HG03097 (cell line): Measurements from ENCODE around the gene CACNG1.
"Not testable (repeated sequence)": the region's sequence is repeated elsewhere in the genome, so short reads cannot be mapped to it uniquely, and the experiment has no call there.

ENCODE experiments used
- ATAC-seq: cut with Tn5 transposase; IDR thresholded peaks from one replicate; pipeline ENCODE4 v1.9.1; 2021; ENCODE audit not compliant: unreplicated experiment, low FRiP score

CACNG1 gene

DNA sequence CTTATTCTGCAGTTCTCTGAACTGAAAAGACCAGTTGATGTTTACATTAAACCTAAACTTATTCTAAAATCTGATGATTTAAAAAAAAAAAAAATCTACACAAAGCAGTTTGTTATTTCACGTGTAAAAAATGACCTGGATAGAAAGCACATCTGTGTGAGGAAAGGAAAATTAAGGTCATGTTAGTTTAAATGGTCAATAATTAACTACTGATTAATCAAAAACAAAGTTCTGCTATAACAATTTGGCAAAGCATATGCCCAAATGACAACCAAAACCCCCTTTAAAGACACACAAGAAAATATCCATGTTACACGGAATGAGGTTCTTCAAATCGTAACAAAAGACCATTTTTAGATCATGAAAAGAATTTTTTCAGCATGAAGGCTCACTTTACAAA lies 30.4 kb downstream of the CACNG1 start:
- no peak for ATAC-seq

DNA sequence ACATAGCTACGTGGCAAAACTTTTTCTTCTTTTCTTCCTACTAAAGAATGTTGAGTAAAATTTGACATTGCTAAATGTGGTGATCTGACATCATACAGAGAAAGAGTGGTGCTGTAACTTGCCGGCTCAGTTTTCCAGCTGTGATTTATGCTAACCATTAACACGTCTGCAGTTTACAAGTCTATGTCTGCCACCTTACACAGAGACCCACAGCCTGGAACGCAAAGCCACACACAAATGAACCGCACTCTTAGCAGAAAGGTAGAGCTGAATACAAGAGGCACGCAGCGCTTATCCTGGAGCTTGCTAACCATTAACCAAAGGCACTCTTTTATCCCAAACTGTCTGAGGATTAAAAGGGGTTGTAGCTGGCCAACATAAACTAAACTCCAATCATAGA lies 31.9 kb downstream of the CACNG1 start:
- ATAC-seq, result no peak

DNA sequence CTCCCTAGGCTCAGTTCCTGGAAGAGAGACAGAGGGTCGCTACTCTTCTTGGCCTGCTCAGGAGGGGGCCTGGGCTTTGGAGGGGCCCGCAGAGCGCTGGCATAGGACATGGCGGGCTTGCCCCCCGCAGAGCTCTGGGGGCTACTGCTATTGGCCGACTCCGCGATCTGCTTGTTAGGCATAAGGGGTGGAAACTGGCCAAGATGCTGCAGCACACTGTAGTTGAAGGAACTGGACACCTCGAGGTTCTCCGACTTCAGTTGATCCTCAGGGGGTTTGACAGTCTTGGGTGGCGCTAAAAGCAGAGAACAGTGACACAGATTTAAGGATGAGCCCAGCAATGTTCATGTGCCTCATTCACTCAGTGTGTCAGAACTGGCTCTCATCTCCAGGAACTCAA lies 33.9 kb downstream of the CACNG1 start:
- no peak for ATAC-seq

DNA sequence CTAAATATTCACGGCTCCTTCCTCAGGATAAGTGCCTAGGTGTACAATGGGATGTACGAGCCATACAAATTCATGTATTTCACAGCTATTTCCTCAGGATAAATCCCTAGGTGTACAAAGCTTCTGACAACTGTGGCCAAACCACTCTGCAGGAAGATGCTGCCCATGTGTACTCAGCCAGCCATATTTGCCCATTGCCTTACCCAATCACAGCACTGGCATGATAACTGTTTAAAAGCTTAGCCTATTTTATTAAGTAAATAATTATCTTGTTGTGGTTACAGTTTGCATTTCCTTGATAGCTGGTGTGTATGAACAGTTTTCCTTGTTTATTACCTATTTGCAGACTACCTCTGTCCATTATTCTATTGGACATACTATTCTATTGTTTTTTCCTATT lies 35.1 kb downstream of the CACNG1 start:
- ATAC-seq, result no peak

DNA sequence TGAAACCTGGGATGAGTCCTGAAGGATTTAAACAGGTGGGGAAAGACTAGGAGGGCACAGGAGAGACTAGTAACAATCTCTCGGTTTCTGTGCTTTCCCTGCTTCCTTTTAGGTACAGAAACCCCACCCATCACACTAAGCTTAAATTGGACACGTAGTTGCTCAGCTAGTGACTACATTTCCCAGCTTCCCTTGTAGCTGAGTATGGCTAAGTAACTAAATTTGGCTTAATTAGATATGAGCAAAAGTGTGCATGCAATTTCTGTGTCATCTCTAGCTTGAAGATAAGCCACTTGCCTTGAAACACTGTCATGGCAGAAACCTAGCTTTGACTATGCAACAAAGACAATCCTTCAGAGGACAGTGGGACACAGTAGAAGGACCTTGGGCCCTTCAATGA lies 36.5 kb downstream of the CACNG1 start:
- ATAC-seq, result no peak

DNA sequence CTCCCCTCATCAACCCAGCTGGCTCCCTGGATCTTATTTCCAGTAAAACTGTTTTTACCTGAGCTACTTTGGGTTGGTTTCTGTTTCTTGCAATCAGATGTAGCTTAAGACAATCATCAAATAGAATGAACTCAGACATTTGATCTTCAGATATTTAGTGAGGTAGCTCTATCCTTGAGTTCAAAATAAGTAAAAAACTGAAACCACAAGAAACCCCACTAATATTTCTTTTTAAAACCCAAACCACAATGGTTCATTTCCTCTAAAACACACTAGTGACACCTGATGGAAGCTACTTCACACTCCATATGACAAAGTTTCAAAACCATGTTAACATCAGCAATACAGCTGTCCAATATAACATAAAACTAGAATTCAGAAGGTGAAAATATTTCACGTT lies 37.8 kb downstream of the CACNG1 start:
- peak; percentile 62 for ATAC-seq

DNA sequence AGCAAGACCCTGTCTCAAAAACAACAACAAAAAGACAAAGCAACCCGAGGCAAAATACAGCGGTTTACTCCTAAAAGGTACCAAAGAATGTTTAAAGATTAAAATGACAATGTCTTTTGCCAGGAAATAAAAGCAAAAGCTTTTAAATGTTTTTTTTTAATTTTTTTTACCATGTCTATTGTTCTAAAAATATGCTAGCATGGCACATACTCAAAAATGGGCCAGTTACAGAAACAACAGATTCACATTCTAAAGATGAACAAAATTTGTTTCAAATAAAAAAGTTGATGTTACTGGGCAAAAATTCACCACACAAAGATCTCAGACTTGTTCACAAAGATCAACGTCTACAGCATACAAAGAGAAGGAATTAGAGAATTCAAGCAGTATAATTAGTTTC lies 41.1 kb downstream of the CACNG1 start:
- ATAC-seq, result no peak

DNA sequence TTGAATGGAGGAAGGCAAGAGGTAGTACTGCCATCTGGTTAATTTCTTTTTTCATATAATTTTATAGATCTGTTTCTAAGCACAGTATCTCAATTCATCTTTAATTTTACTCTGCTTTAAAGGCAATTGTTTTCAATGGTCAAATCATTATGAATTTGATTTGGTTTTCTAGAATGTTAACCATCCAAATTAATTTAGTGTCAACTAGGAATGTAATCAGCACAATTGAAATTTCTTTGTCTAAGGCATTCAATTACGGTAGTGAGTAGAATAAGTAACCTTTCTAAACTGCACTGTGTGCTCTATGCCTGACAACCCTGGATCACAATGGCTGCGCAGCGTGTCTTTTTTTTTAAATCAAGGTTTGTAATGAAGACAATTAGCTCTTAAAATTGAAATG lies 44.3 kb downstream of the CACNG1 start:
- no peak for ATAC-seq

DNA sequence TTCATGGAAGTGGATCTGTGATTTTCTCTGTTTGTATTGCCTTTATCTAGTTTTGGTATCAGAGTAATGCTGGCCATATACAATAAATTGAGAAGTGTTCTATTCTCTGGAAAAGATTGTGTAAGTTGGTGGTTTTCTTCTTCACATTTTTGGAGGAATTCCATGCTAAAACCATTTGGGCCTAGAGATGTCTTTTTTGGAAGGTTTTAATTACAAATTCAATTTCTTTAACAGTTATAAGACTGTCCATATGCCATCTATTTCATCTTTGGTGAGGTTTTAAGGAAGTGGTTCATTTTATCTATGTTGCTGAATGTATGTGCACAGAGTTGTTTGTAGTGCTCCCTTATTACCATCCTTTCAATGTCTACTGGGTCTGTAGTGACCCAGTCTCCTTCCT lies 46.0 kb downstream of the CACNG1 start:
- ATAC-seq, result no peak

DNA sequence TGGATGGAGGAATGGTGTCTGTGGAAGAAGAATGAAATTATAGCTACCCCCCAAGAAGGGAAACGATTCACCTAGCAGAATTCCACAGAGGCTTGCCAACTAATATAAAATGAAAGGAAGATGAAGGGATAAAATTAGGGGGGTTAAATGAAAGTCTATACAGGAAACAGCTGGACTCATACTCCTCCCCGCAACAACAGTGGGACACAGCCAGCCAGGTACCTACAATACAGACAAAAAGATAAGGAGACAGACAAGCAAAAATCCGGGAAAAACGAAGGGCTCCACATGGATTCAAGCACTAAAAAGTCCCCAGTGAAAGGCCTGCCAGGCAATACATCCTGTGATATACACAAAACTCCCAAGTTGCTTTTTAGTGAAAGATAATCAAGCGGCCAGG lies 47.9 kb downstream of the CACNG1 start:
- no peak for ATAC-seq

DNA sequence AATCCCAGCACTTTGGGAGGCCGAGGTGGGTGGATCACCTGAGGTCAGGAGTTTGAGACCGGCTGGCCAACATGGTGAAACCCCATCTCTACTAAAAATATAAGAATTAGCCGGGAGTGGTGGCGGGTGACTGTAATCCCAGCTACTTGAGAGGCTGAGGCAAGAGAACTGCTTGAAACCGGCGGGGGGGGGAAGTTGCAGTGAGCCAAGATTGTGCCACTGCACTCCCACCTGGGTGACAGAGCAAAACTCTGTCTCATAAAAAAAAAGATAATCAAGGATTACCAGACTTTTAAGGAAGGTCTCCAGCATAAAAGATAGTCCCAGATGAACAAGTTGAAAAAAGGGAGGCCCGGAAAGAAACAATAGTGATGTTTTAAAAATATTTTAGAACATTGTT lies 48.4 kb downstream of the CACNG1 start:
- not testable (repeated sequence) for ATAC-seq

DNA sequence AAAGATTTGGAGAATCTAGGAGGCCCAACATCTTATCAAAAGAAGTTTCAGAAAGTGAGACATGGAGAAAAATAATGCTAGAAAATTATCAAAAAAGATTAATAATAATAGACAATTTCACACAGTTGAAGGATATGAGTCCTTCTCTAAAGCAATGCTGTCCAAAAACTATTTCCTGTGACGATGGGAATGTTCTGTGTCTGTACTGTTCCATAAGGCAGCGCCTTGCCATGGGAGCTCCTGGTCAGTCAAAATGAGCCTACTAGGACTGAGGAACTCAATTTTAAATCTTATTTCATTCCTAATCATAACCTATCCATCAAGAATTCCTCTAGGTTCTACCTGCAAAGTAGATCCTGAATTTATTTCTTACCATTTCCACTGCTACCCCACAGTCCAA lies 49.0 kb downstream of the CACNG1 start:
- ATAC-seq, result no peak

DNA sequence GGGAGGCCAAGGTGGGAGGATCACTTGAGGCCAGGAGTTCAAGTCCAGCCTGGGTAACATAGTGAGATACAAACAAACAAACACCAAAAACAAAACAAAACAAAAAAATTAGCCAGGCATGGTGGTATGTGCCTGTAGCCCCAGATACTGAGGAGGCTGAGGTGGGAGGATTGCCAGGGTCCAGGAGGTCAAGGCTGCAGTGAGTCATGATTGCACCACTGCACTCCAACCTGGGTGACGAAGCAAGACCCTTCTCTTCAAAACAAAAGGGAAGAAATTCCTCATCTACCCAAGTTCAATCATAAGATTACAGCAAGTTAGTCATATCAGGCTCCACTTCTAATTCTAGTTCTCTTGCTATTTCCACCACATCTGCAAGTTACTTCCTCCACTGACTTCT lies 50.9 kb downstream of the CACNG1 start:
- not testable (repeated sequence) for ATAC-seq

DNA sequence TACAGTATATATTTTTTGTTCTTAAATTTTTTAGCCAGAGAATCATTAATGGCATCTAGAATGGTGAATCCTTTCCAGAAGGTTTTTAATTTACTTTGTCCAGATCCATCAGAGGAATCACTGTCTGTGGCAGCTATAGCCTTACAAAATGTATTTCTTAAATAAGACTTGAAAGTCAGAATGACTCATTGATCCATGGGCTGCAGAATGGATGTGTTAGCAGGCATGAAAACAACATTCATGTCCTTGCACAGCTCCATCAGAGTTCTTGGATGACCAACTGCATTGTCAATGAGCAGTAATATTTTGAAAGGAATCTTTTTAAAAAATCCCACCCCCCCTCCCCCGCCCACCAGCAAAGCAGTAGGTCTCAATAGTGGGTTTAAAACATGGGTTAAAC lies 51.4 kb downstream of the CACNG1 start:
- ATAC-seq, result no peak

DNA sequence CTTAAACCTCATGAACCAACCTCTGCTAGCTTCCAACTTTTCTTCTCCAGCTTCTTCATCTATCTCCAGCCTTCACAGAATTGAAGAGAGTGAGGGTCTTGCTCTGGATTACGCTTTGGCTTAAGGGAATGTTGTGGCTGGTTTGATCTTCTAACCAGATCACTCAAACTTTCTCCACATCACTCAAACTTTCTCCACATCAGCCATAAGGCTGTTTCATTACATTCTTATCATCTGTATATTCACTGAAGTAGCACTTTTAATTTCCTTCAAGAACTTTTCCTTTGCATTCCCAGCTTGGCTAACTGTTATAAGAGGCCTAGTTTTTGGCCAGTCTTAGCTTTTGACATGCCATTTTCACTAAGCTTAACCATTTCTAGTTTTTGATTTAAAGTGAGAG lies 52.3 kb downstream of the CACNG1 start:
- ATAC-seq, result no peak

DNA sequence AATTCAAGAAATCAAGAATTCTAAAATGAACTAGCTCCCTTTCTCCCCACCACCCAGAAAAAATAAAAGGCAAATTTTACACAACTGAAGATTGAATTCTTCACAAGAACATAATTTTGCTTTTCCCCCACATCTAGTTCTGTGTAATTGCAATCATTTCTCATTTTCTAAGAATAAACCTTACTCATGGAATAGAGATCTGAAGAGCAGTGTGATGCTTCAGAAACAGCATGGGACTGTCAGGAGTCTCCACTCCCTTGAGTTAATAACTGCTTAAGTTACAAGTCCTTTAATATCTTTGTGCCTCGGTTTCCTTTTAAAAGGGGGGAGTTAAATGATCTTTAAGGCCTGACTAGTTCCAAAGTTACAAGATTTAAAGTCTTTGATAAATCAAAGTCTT lies 53.7 kb downstream of the CACNG1 start:
- ATAC-seq, result no peak

DNA sequence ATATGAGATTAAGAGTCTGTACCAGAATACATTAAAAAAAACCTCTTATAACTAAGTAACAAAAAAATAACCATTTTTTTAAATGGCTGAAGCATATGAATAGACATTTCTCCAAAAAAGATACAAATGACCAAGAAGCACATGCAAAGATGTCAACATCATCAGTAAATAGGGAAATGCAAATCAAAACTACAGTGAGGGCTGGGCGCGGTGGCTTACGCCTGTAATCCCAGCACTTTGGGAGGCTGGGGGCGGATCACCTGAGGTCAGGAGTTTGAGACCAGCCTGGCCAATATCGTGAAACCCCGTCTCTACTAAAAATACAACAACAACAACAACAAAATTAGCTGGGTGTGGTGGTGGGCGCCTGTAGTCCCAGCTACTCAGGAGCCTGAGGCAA lies 60.3 kb downstream of the CACNG1 start:
- not testable (repeated sequence) for ATAC-seq

DNA sequence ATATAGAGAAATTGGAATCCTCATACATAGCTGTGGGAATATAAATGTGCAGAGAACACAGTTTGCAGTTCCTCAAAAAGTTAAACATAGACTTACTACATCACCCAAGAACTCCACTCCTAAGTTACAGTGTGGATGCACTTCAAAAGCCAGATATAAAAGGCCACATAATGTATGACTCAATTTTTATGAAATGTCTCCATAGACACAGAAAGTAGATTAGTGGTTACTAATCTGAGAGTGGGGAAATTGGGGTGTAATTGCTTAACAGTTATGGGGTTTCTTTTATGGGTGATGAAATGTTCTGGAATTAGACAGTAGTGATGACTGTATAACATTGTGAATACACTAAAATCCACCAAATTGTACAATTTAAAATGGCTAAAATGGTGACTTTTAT lies 60.9 kb downstream of the CACNG1 start:
- ATAC-seq, result no peak
